ENCODE results near the gene CCRL2. TPM values are rescaled to one million over a fixed set of nuclear protein-coding genes. Genes with fewer than 3 reads are reported as not detected.
"Not testable (repeated sequence)": the region's sequence is repeated elsewhere in the genome, so short reads cannot be mapped to it uniquely, and the experiment has no call there.

Gene CCRL2
- total and polyA plus RNA-seq, 2 of the 4 experiments (the other 2 are of a cell fraction), result 0.29 to 0.36 TPM

DNA sequence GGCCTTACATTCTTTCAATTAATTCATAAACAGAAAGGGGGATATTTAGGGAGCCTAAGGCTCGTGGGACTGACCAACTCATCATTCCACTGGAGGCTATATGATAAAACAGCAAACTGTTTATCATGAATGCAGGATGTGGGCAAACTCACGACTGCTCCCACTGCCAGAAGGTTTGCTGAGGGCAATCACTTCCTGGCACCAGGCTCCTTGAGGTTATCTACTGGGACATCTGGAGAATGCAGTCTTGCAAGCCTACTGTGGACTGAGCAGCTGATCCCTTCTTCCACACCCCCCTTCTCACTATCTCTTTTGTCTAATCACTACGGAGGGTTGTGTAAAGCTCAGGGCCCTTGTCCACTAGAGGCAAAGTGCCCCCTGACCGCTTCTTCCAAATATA, 26.1 kb downstream of the CCRL2 start:
- H3K9ac ChIP-seq (ENCODE audit: low read depth, low read length); POLR2A ChIA-PET (ENCODE audit: unreplicated experiment); H2BK15ac ChIP-seq (ENCODE audit: low read depth, low read length); H4K91ac ChIP-seq (ENCODE audit: insufficient read depth, low read depth, low read length); DNase-seq; CTCF ChIA-PET; H3K23ac ChIP-seq (ENCODE audit: low read depth, low read length); H2BK5ac ChIP-seq (ENCODE audit: low read depth, low read length, poor library complexity, severe bottlenecking); H2BK120ac ChIP-seq (ENCODE audit: low read depth, low read length); H3K4me3 ChIP-seq (ENCODE audit: insufficient read depth, low read depth, low read length); H3K4me1 ChIP-seq (ENCODE audit: control insufficient read depth, insufficient read depth, low read length); H3K18ac ChIP-seq (ENCODE audit: low read depth, low read length); H2BK20ac ChIP-seq (ENCODE audit: low read depth, low read length); H3K4ac ChIP-seq (ENCODE audit: low read depth, low read length); H3K9me3 ChIP-seq (ENCODE audit: control insufficient read depth, insufficient read depth, low read length); H3K56ac ChIP-seq (ENCODE audit: extremely low read depth, insufficient read depth, low read length); H3K36me3 ChIP-seq (ENCODE audit: control insufficient read depth, insufficient read depth, low read length); ATAC-seq (ENCODE audit: low read depth); H4K5ac ChIP-seq (ENCODE audit: low read depth, low read length); H2AK9ac ChIP-seq (replicated peaks; ENCODE audit: low read depth, low read length, poor library complexity); H2AK5ac ChIP-seq (ENCODE audit: low read depth, low read length); H3K14ac ChIP-seq (replicated peaks; ENCODE audit: low read depth, low read length); BruUV-seq (replicated peaks); H2AFZ ChIP-seq (replicated peaks; ENCODE audit: low read length, poor library complexity); intact Hi-C loops (cut with micrococcal nuclease); in situ Hi-C loops (cut with MboI; ENCODE audit: low sequenced_read_pairs); H3K79me1 ChIP-seq (ENCODE audit: low read depth in 1 of 2, low read length in 2 of 2); H4K8ac ChIP-seq (ENCODE audit: low read depth in 2 of 2, low read length in 2 of 2); H3K27ac ChIP-seq (ENCODE audit: insufficient read depth, low read length); H3K9me1 ChIP-seq (ENCODE audit: insufficient read depth, low read length); dilution Hi-C loops (cut with HindIII; ENCODE audit: low sequenced_read_pairs, unreplicated experiment); H3K4me2 ChIP-seq (ENCODE audit: low read depth, low read length); H4K20me1 ChIP-seq (ENCODE audit: insufficient read depth, low read length): not testable (repeated sequence)
- peaks cover 18% of the 10 kb centered on the region for H3K27me3 ChIP-seq (ENCODE audit: control insufficient read depth, insufficient read depth, low read length)
- 67% methylated on average over 2 of the region's 4 CpGs; no CpG with 5 or more reads in 1 of the 2 experiments for WGBS, 2 experiments (ENCODE audit: extremely low coverage in 2 of 2, insufficient read length in 1 of 2)
